ENCODE data around the gene FOXF2.
"Not testable (repeated sequence)": the region's sequence is repeated elsewhere in the genome, so short reads cannot be mapped to it uniquely, and the experiment has no call there.

FOXF2 gene

DNA sequence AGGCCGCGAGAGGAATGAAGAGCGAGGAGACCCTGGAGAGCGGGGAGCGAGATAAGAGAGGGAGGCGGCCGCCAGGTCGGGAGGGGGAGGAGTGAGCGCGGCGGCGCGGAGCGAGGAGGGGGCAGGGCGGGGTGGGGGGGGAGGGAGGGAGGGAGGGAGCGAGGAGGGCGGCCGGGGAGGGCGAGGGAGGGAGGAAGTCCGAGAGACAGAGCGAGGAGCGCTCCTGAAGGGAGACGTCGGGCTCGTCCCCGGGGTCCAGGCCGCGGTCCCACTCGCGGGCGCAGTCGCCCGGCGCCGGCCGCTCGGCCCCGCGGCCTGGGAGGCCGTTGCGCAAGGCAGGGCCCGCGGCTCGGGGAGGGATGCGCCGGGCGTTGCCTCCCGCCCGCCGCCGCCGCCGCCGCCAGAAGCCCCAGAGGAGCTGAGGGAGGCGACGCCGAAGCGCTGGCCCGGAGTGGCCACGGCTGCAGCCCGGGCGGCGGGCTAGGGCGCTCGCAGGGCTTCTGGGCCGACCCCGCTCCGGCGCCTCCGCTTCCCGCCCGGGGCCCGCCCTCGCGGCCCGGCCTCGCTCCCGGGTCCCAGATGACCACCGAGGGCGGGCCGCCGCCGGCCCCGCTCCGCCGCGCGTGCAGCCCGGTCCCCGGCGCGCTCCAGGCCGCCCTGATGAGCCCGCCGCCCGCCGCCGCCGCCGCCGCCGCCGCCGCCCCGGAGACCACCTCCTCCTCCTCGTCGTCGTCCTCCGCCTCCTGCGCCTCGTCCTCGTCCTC, at the start of gene FOXF2:
Gene FOXF2, plus strand, starts transcription at position 208 of the 764 bp plus-strand sequence. Its CDS starts 372 bp downstream, at position 580.
- no peak for DNase-seq

DNA sequence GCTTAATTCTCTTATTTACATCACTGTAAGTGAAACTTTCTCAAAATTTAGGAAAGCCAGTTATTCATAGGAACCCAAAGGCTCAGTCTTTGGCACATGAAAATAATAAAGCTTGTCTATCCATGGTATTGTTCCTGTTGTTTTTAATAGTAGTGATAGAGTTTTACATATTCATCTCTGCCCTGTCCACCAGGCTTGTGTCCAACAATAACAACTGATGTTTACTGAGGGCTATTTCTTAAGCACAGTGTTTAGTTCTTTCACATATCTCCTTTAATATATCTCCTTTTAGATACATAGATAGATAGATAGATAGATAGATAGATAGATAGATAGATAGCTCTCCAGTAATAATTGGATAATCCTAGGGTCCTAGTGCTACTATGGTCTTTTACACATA, 43.3 kb upstream of the FOXF2 start:
- no peak for DNase-seq

- DNase-seq: no peak
Measured at GRCh38 chr6:1346558-1347091, 42.8 kb upstream of the FOXF2 start.

GRCh38 chr6:1347161-1347560, 42.2 kb upstream of the FOXF2 start:
- DNase-seq: no peak

GRCh38 chr6:1348675-1349074, 40.7 kb upstream of the FOXF2 start:
- no peak for DNase-seq

- DNase-seq: no peak
Measured at GRCh38 chr6:1349655-1350054, 39.7 kb upstream of the FOXF2 start.

DNA sequence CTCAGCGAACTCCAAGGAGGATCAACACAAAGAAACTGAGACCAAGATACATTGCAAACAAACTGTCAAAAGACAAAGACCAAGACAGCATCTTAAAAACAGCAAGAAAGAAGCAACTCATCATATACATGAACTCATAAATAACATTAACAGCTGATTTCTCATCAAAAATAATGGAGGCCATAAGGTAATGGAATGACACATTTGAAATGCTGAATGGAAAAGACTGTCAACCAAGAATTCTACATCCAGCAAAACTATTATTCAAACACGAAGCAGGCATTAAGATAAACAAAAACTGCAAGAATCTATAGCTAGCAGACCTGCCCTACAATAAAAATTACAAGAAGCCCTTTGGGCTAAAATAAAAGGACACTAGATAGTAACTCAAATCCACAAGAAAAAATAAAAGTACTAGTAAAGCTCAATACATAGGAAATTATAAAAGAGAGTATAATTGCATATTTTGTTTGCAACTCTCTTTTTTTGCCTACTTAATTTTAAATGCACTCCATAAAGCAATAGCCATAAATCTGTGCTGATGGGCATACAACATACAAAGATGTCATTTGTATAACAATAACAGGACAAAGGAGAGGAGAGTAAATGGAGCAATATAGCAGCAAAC, 37.9 kb upstream of the FOXF2 start:
- DNase-seq: no peak

GRCh38 chr6:1355068-1355467, 34.3 kb upstream of the FOXF2 start:
- not testable (repeated sequence) for DNase-seq

GRCh38 chr6:1361717-1362116, 27.7 kb upstream of the FOXF2 start:
- DNase-seq: not testable (repeated sequence)

GRCh38 chr6:1362643-1363042, 26.7 kb upstream of the FOXF2 start:
- DNase-seq: no peak

DNA sequence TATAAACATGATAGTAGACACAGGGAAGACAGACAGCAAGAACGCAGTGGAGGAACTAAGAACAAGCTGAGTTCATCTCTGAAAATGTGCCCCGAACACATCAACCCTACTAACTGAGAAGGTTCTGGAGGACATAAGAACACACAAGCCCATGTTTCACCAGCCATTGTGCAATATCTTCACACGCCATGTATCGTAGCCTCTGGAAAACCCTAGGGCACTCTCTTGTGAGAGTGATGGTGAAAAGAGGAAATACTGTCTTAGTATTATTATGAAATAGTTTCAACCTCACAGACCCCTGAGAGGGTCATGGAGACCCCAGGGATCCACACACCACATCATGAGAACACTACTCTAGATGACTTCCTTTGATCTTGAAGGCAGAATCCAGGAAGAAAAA, 26.1 kb upstream of the FOXF2 start:
- no peak for DNase-seq

- no peak for DNase-seq
Measured at GRCh38 chr6:1363729-1364572, 25.4 kb upstream of the FOXF2 start.

DNA sequence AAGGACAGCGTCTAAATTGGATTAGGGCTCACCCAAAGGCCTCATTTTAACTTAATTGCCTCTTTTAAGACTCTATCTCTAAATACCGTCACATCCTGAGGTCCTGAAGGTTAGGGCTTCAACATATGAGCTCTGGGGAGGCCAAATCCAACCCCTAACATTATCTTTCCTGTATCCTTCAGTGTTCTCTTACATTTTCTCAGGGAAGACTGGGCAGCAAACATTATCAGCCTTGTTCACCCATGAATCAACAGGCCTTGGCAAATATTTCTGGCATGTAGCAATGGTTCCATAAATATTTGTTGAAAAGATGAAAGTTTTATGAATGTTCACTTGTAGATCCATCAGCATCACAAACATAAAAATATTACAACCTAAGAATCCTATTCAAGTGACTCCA, 24.6 kb upstream of the FOXF2 start:
- no peak for DNase-seq

DNA sequence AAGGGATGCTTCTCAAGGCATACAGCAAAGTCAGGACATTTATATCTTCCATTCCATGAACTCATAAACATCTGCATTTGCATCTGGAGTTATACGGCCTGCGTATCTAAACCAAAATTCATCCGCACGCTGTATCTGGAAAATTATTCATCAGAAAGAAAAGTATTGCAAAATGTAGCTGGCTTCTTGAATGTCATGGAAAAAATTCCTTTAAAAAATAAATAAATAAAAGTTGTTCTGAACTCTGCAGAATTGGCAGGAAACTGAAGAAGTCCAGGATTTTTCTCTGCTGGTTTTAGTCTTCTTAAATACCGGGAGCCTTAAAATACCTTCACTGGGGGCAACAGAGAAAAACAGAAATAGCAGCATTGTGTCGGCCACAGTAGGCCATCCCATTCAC, 23.7 kb upstream of the FOXF2 start:
- DNase-seq: no peak

- DNase-seq: no peak
Measured at GRCh38 chr6:1367771-1368170, 21.6 kb upstream of the FOXF2 start.

- no peak for DNase-seq
Measured at GRCh38 chr6:1368940-1369339, 20.4 kb upstream of the FOXF2 start.

DNA sequence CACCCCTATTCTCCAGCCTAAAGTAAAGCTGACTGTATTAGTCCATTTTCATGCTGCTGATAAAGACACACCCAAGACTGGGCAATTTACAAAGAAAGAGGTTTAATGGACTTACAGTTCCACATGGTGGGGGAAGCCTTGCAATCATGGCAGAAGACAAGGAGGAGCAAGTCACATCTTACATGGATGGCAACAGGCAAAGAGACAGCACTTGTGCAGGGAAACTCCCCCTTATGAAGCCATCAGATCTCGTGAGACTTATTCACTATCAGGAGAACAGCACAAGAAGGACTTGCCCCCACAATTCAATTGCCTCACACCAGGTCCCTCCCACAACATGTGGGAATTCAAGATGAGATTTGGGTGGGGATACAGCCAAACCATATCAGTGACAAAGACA, 19.7 kb upstream of the FOXF2 start:
- not testable (repeated sequence) for DNase-seq

GRCh38 chr6:1371933-1372332, 17.4 kb upstream of the FOXF2 start:
- DNase-seq: no peak

- DNase-seq: no peak
Measured at GRCh38 chr6:1372690-1373089, 16.7 kb upstream of the FOXF2 start.

DNA sequence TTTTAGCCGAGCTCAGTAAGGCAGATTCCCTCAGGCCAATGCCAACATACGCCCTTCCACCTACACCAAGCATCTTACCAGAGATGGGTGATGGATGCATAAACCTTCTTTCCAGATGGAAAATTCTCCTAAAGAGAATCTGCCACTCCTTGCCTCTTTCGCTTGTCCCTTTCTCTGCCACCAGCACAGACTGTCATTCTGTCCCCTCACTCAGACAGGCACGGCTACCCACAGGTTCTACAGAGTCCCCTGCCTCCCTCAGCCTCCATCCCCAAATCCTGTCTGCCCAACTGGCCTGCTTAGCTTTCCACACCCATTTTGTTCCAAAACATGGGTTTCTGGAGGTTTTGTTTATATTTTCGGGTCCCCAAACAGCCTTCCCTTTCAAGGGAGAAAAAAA, 12.7 kb upstream of the FOXF2 start:
- no peak for DNase-seq

- DNase-seq: no peak
Measured at GRCh38 chr6:1377526-1377925, 11.8 kb upstream of the FOXF2 start.

Data from anterior cingulate cortex (tissue), 58 donors.